Measurements from ENCODE around the gene P2RX4. TPM values are rescaled to one million over a fixed set of nuclear protein-coding genes. Genes with fewer than 3 reads are reported as not detected.
"Not testable (repeated sequence)": the region's sequence is repeated elsewhere in the genome, so short reads cannot be mapped to it uniquely, and the experiment has no call there.

The P2RX4 gene
- 22.3 and 65.1 TPM in 2 replicates for total RNA-seq

- DNase-seq (ENCODE audit: low read depth) = peak; percentile 29
These were observed at the start of gene P2RX4 for GRCh38 chr12:121209624-121210572. Gene P2RX4, plus strand, starts transcription at chr12:121210129. Its CDS starts 36 bp downstream, at chr12:121210165.

GRCh38 chr12:121162384-121162783 is 47.5 kb upstream of the P2RX4 start:
- DNase-seq (ENCODE audit: low read depth) = no peak

- no peak for DNase-seq (ENCODE audit: low read depth)
These were observed 46.9 kb upstream of the P2RX4 start for GRCh38 chr12:121162985-121163384.

- DNase-seq (ENCODE audit: low read depth) = not testable (repeated sequence)
These were observed 45.1 kb upstream of the P2RX4 start for GRCh38 chr12:121164839-121165238.

- DNase-seq (ENCODE audit: low read depth) = peak; percentile 68
These were observed 44.6 kb upstream of the P2RX4 start for GRCh38 chr12:121165316-121165715.

- peak; percentile 15 for DNase-seq (ENCODE audit: low read depth)
These were observed 43.6 kb upstream of the P2RX4 start for GRCh38 chr12:121166356-121166755.

- DNase-seq (ENCODE audit: low read depth) = peak; percentile 20
These were observed 42.6 kb upstream of the P2RX4 start for GRCh38 chr12:121167232-121167820.

GRCh38 chr12:121167951-121168350 is 42.0 kb upstream of the P2RX4 start:
- DNase-seq (ENCODE audit: low read depth) = no peak

GRCh38 chr12:121170151-121170550 is 39.8 kb upstream of the P2RX4 start:
- DNase-seq (ENCODE audit: low read depth) = no peak

- DNase-seq (ENCODE audit: low read depth) = peak; percentile 74
These were observed 39.2 kb upstream of the P2RX4 start for GRCh38 chr12:121170611-121171260.

- no peak for DNase-seq (ENCODE audit: low read depth)
These were observed 37.8 kb upstream of the P2RX4 start for GRCh38 chr12:121172145-121172544.

GRCh38 chr12:121175383-121176119 is 34.4 kb upstream of the P2RX4 start:
- DNase-seq (ENCODE audit: low read depth) = no peak

GRCh38 chr12:121176826-121177529 is 33.0 kb upstream of the P2RX4 start:
- no peak for DNase-seq (ENCODE audit: low read depth)

GRCh38 chr12:121181181-121181580 is 28.7 kb upstream of the P2RX4 start:
- no peak for DNase-seq (ENCODE audit: low read depth)

GRCh38 chr12:121182222-121182893 is 27.6 kb upstream of the P2RX4 start:
- DNase-seq (ENCODE audit: low read depth) = no peak

GRCh38 chr12:121184425-121184824 is 25.5 kb upstream of the P2RX4 start:
- DNase-seq (ENCODE audit: low read depth) = no peak

- no peak for DNase-seq (ENCODE audit: low read depth)
These were observed 24.7 kb upstream of the P2RX4 start for GRCh38 chr12:121184984-121185889.

- no peak for DNase-seq (ENCODE audit: low read depth)
These were observed 23.1 kb upstream of the P2RX4 start for GRCh38 chr12:121186826-121187225.

- no peak for DNase-seq (ENCODE audit: low read depth)
These were observed 22.4 kb upstream of the P2RX4 start for GRCh38 chr12:121187501-121187900.

- DNase-seq (ENCODE audit: low read depth) = no peak
These were observed 21.7 kb upstream of the P2RX4 start for GRCh38 chr12:121188227-121188626.

Measured in renal cortical epithelial cell (primary cell).